HG03175 (cell line): ENCODE measurements around the gene RNF14.

Source experiments
- ATAC-seq: cut with Tn5 transposase; IDR thresholded peaks from one replicate; pipeline ENCODE4 v1.9.1; 2021; ENCODE audit warnings: mild to moderate bottlenecking, moderate library complexity; ENCODE audit not compliant: unreplicated experiment

Gene RNF14

GRCh38 chr5:141973871-141974595 lies 5.1 kb downstream of the RNF14 start:
- ATAC-seq, result no peak

DNA sequence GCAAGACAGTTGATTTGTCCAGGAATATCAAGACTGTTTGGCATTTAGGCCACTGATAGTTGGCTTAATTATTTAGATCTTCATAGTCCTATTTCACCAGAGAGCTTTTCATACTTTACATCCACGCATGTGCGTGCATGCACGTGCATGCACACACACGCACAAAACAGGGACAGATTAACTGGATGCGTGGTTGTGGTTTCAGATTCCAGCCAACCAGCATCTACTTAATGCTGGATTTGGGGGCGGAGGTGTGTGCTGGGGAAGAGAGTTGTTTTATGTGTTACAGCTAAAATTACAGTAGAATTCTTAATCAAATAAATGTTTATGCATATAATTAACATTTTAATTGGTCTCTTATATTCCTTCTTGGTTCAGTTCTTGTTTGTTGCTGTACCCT lies 7.3 kb downstream of the RNF14 start:
- no peak for ATAC-seq

GRCh38 chr5:141978389-141978788 lies 9.5 kb downstream of the RNF14 start:
- no peak for ATAC-seq

DNA sequence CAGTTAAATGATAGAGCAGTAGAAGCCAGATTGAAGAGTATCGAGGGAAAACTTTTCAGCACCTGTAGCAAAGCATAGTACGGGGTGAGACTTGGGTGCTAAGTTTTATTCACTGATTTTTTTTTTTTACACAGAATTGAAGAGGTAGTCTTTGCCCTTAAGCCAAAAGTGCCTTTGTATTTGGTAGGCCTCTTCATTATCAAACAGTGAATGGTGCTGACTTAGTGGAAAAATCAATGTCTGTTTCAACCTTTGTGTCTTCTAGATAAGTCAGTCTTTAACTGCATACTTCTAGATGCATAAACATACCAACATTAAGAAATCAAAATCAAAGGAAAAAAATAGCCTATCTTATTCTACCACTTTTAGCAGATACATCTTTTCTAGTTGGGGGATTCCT lies 13.7 kb downstream of the RNF14 start:
- ATAC-seq, result no peak

GRCh38 chr5:141986072-141986471 lies 17.2 kb downstream of the RNF14 start:
- ATAC-seq, result no peak

GRCh38 chr5:141989720-141990119 lies 20.8 kb downstream of the RNF14 start:
- ATAC-seq, result no peak

DNA sequence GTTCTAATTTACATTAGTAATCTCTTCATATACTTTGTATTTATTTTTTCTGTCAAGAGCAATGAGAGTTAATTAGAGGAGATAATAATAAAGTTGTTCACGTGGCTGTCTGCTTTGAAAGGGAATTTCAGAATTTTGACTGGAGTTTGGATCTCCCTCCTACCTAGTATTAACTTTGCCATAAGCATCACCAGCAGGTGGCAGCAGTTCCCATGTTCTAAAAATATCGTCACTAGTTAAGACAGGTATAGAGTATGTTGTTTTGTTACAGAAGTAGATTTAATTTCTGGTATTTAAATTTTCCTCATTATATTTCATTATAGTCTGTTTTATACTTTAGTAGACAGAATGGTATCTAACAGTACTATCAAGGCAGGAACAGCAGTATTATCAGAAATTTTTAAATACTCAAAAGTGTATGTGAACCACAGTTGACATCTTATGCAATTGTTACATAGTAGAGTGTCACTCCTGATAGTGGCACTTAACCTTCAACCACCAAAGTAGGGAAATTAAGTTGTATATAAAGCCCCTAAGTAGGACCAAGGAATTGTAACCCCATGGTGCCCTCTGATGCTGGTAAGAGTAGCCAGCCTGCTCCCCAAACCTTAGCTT lies 23.6 kb downstream of the RNF14 start:
- peak; percentile 41 for ATAC-seq

- ATAC-seq, result no peak
Measured at GRCh38 chr5:141994511-141995136, 25.7 kb downstream of the RNF14 start.

- ATAC-seq, result no peak
Measured at GRCh38 chr5:141995656-141996055, 26.8 kb downstream of the RNF14 start.

DNA sequence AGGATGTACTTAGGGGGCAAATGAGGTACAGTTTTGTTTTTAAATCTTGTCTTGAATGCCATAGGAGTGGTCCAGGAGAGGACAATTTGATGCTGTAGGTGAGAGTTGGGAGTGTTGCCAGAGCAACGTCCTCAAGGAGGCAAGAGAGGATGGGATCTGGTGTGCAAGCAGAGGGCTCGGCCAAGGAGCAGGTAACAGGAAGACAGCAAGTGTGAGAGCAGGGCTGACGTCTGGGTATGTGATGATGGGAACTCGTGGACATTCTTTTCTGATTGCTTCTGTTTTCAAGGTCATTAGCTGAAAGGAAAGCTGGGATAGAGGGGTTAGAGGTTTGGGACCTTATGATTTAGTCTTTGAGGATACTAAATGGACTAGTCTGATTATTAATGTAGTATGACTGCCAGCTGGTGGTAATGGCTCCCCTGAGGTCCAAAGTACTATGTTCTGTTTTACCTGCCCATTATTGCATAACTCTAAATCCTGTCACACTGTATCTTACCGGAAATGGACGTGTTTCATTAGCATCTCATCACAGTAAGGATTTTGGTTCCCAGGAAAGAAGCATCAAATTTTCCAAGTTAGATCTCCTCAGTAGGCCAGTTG lies 28.6 kb downstream of the RNF14 start:
- no peak for ATAC-seq

- no peak for ATAC-seq
Measured at GRCh38 chr5:142000173-142000572, 31.3 kb downstream of the RNF14 start.

DNA sequence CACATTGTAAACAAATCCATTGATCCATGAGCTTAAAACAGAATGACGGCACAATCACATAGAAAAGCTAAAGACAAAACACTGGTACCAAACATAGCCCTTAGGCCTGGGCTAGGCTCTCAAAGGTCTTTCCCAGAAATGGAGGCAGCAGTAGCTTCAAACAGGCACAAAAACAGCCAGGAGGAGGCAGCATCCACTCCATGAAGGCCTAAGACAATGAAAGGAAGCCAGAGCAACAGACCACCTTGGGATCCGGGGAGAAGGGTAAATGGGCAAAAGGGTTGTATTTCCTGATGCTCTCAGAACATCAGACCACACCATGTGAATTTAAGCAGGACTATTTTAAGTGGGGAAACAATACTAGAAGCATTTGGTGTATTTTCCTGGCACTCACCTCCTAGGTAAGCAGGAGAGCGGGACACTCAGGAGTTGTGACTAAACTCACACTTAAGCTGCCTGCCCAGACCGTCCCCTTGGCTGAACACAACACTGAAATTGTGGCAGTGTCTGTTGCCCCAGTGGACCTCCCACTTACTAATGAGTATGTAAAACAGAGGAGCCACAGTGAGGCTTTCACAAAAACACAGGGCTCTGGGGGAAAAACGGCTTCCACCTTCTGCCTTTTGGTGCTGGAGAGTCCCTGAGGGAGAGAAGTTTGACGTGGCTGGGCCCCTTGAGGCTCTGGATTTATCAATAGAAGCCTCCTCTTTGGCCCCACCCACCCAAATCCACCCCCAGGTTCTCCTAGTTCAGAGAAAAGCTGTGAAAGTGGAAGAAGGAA lies 32.0 kb downstream of the RNF14 start:
- ATAC-seq, result no peak

GRCh38 chr5:142003266-142003800 lies 34.4 kb downstream of the RNF14 start:
- ATAC-seq, result no peak

- no peak for ATAC-seq
Measured at GRCh38 chr5:142006363-142007236, 37.7 kb downstream of the RNF14 start.

GRCh38 chr5:142007237-142007544 lies 38.3 kb downstream of the RNF14 start:
- ATAC-seq, result no peak

GRCh38 chr5:142008813-142009212 lies 39.9 kb downstream of the RNF14 start:
- no peak for ATAC-seq

GRCh38 chr5:142009886-142010285 lies 41.0 kb downstream of the RNF14 start:
- no peak for ATAC-seq

- no peak for ATAC-seq
Measured at GRCh38 chr5:142011572-142012185, 42.8 kb downstream of the RNF14 start.

DNA sequence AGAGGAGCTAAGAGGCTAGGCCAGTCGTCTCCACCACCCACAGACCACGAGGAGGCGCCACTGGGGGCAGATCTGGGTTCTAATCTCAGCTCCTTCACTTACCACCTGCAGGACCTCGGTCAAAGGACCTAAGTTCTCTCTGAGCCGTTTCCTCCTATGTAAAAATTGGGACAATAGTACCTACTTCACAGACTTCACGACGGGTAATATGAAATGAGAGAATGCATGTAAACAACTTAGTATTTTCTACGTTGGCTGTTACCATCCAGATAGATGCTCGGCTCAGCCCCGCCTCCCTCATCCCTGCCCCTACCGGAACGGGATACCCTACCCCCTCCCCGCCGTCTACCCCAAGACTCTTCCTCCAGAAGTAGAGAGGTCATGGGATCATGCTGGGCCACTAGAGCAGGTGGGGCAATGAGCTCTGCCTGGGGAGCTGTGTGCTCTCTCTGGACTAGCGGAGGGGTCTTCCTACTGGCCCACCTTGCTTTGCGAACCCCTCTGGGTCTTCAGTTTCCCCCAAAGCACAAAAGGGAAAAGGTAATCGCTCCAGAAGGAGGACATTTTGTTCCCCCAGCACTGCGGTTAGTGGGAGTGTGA lies 43.4 kb downstream of the RNF14 start:
- no peak for ATAC-seq
